Mucosa of stomach (tissue), 1 donor: ENCODE results near the gene DGKI.

Source experiments
- H3K27me3 ChIP-seq: one replicate; pipeline ENCODE4 v1.7.0; 2013; ENCODE audit warnings: mild to moderate bottlenecking, low read length; ENCODE audit not compliant: control insufficient read depth, insufficient read depth
- H3K36me3 ChIP-seq: one replicate; pipeline ENCODE4 v1.7.0; 2013; ENCODE audit warnings: low read length; ENCODE audit not compliant: control insufficient read depth, insufficient read depth
- H3K4me1 ChIP-seq: one replicate; pipeline ENCODE4 v1.7.0; 2013; ENCODE audit warnings: mild to moderate bottlenecking, low read length; ENCODE audit not compliant: control insufficient read depth, insufficient read depth
- H3K4me3 ChIP-seq: one replicate; pipeline ENCODE4 v1.7.0; 2013; ENCODE audit warnings: low read length
- H3K9ac ChIP-seq: one replicate; pipeline ENCODE4 v1.7.0; 2013; ENCODE audit warnings: mild to moderate bottlenecking, low read length, moderate library complexity
- H3K9me3 ChIP-seq: one replicate; pipeline ENCODE4 v1.7.0; 2013; ENCODE audit warnings: mild to moderate bottlenecking, low read length, moderate library complexity; ENCODE audit not compliant: control insufficient read depth
- donor health status: Pancreatic carcinoma.

Gene DGKI

DNA sequence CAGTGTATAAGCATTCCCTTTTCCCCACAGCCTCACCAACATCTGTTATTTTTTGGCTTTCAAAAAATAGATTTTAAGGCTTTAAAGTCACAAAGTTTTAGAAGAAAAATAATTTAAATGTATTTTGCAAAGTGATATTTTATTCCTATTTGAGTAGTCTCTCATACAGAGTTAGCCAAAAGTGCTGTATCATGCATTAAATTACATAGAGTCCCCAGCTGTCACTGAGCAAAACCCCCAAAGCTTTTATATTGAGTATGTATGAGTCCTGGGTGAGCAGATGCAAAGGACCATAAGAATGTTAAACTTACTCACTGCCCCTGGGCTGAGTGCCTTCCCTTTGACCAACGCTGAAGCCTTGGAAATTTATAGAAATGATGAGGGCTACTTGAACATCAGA lies 432.9 kb downstream of the DGKI start:
- Histone ChIP-seq H3K4me1 (no peaks in the 10 kb centered on the region), H3K9ac (no peak overlapping the region), H3K9me3 (no peaks in the 10 kb centered on the region), H3K27me3 (no peaks in the 10 kb centered on the region), H3K4me3 (no peak overlapping the region), H3K36me3 (no peaks in the 10 kb centered on the region)

DNA sequence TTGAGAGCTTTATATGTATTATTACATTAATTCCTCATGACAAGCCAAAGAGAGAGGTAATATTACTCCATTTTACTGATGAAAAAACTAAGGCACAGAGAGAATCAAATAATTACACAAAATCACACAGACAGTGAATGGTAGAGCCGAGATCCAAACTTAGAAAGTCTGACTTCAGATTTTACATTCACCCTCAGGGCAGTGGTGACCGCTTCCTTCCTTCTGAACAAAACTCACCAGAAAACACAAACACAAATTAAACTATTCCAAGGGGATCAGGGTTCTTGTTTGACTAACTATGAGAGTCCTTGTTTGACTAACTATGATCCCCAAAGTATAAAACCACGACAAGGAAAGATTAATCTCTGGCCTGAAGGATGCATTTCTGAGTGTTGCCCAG lies 435.3 kb downstream of the DGKI start:
- Histone ChIP-seq H3K9me3 (no peaks in the 10 kb centered on the region), H3K36me3 (no peaks in the 10 kb centered on the region), H3K9ac (no peak overlapping the region), H3K27me3 (no peaks in the 10 kb centered on the region), H3K4me3 (no peak overlapping the region), H3K4me1 (no peaks in the 10 kb centered on the region)

DNA sequence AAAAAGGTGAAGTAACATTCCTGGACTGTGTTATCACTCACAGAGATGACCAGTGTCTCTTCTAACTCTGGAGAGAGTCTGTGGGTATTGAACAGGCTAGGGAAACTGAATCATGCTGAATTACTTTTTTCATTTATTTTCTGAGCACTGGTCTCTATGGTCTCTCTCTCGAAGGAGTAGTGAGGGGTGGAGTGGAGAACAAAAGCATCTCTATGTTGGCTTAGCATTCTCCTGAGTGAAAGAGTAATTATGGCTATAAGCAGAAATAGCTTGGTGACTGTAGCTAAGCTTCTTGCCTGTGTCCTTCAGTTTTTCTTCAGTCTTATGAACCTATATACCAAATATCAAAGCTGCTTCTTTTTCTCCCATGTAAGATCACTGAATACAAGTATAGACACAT lies 438.6 kb downstream of the DGKI start:
- Histone ChIP-seq H3K9me3 (no peaks in the 10 kb centered on the region), H3K27me3 (no peaks in the 10 kb centered on the region), H3K4me1 (no peaks in the 10 kb centered on the region), H3K36me3 (no peaks in the 10 kb centered on the region), H3K9ac (no peak overlapping the region), H3K4me3 (no peak overlapping the region)

GRCh38 chr7:137407078-137407477 lies 439.7 kb downstream of the DGKI start:
- no peak overlapping the region for H3K9ac ChIP-seq
- H3K36me3 ChIP-seq: no peaks in the 10 kb centered on the region
- H3K9me3 ChIP-seq: no peaks in the 10 kb centered on the region
- H3K27me3 ChIP-seq: no peaks in the 10 kb centered on the region
- H3K4me3 ChIP-seq: no peak overlapping the region
- no peaks in the 10 kb centered on the region for H3K4me1 ChIP-seq

DNA sequence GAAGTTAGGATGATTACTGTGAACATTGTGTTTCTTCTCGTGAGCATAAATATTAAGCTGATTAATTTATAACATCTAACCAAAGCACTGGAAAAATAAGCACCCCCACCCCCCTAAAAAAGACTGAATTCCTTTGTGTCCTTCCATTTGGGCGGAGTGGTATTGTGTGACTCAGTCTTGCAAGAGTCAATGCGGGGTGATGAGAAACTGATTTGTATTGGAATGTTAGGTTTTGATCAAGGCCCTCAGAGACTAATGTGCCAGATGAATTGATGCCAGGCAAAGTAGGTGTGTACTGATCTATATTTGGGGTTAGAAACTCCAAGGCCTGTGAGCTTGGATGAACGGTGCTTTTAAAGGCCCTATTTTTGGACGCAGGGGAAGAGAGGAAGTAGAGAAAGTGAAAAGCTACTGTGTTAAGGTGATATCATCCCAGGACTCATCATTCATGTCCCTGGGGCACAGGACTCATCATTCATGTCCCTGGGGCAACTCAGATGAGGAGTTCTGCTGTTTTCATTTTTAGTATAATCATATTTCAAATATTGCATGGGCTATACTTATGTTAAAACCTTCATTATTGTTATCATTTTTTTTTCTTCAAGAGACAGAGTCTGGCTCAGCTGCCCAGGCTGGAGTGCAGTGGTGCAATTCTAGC lies 442.0 kb downstream of the DGKI start:
- Histone ChIP-seq H3K36me3 (no peaks in the 10 kb centered on the region), H3K9me3 (no peaks in the 10 kb centered on the region), H3K4me3 (no peak overlapping the region), H3K4me1 (no peaks in the 10 kb centered on the region), H3K27me3 (no peaks in the 10 kb centered on the region), H3K9ac (no peak overlapping the region)

GRCh38 chr7:137403353-137403695 lies 443.4 kb downstream of the DGKI start:
- Histone ChIP-seq H3K4me3 (no peak overlapping the region), H3K4me1 (no peaks in the 10 kb centered on the region), H3K36me3 (no peaks in the 10 kb centered on the region), H3K9ac (no peak overlapping the region), H3K9me3 (no peaks in the 10 kb centered on the region), H3K27me3 (no peaks in the 10 kb centered on the region)

- Histone ChIP-seq H3K4me1 (no peaks in the 10 kb centered on the region), H3K9me3 (no peaks in the 10 kb centered on the region), H3K4me3 (no peak overlapping the region), H3K27me3 (no peaks in the 10 kb centered on the region), H3K36me3 (no peaks in the 10 kb centered on the region), H3K9ac (no peak overlapping the region)
Observed at GRCh38 chr7:137402536-137403352, 444.0 kb downstream of the DGKI start.

DNA sequence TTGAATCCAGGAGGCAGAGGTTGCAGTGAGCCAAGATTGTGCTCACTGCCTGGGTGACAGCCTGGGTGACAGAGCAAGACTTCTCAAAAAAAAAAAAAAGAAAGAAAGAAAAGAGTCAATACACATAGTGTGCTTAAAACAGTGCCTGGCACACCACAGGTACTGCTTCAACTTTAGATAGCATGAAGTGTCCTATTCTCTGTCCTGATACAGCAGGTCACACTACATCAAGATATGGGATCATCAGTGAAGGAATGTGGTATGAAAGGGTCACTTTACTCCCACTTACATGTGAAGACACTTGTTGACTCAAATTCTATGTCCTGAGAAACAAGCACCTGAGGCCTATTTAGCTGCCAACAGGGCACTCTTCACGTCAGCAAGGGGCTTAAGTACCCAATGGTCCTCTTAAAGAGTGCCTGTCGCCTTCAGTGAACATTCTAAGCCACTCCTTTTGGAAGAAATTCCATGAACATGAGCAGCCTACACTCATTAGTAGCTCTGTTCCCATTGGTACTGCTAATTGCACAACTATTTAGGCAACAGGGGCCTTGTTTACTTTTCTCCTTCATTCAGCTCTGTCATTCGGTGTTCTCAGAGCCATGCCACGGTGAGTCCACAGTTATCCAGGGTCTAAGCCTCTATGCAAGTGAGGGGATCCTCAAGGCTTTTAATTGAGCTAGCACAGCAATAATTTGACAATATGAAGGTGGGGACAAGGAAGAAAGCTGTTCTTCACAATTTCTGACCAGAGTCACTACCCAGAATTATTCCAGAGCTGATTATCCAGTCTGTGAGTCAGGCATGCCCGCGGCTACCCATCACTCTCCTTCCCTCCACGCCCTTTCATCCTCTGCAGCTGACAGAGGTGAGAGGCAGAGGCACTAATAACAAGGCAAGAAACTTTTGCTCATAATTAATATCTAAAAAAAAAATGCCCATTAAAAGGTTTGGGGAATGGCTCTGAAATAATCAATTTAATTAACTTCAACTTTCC lies 446.6 kb downstream of the DGKI start:
- Histone ChIP-seq H3K27me3 (no peaks in the 10 kb centered on the region), H3K36me3 (no peaks in the 10 kb centered on the region), H3K4me1 (no peaks in the 10 kb centered on the region), H3K4me3 (no peak overlapping the region), H3K9me3 (no peaks in the 10 kb centered on the region), H3K9ac (no peak overlapping the region)

DNA sequence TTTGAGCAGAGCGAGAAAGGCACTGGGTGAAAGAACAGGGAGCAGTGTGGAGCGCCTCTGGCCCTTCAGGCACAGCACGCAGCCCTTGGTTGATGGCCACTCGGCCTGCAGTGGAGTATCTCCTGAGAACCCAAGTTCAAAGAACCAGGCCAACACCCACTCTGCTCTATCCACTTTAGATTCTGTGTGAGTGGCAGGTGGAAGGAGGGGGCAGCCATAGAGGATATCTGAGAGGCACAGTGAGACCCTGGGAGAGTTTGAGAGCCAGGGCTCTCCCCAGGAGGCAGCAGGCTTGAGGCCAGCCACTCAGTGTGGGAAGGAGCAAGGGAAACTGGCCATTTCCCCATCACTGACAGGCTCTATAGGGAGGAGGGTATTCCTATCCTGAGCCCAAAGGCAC lies 450.7 kb downstream of the DGKI start:
- H3K9me3 ChIP-seq: no peaks in the 10 kb centered on the region
- H3K4me1 ChIP-seq: no peaks in the 10 kb centered on the region
- H3K36me3 ChIP-seq: no peaks in the 10 kb centered on the region
- no peak overlapping the region for H3K9ac ChIP-seq
- H3K4me3 ChIP-seq: no peak overlapping the region
- H3K27me3 ChIP-seq: no peaks in the 10 kb centered on the region

GRCh38 chr7:137395420-137395819 lies 451.4 kb downstream of the DGKI start:
- no peaks in the 10 kb centered on the region for H3K36me3 ChIP-seq
- no peaks in the 10 kb centered on the region for H3K9me3 ChIP-seq
- H3K4me3 ChIP-seq: no peak overlapping the region
- no peaks in the 10 kb centered on the region for H3K4me1 ChIP-seq
- H3K9ac ChIP-seq: no peak overlapping the region
- H3K27me3 ChIP-seq: no peaks in the 10 kb centered on the region

DNA sequence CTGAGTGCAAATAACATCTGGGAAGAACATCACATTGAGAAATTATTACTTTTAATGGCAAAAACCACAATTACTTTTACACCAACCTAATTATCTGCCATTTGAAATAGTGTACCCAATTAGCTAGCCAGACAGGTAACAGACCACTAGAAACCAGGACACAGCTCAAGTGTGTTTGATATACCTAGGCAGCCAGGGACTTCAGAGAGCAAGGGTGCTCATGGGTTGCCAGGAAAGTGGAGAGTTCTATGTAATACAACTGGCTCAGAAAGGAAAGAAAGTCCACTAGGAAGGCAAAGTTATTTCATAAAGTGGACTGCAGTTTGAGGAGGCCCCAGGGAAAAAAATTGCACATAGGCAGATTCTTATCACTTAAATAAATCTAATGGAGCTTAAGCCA lies 453.2 kb downstream of the DGKI start:
- Histone ChIP-seq H3K36me3 (no peaks in the 10 kb centered on the region), H3K9ac (no peak overlapping the region), H3K4me3 (no peak overlapping the region), H3K4me1 (no peaks in the 10 kb centered on the region), H3K9me3 (no peaks in the 10 kb centered on the region), H3K27me3 (no peaks in the 10 kb centered on the region)

- H3K4me3 ChIP-seq: no peak overlapping the region
- H3K36me3 ChIP-seq: no peaks in the 10 kb centered on the region
- no peaks in the 10 kb centered on the region for H3K4me1 ChIP-seq
- no peak overlapping the region for H3K9ac ChIP-seq
- H3K9me3 ChIP-seq: no peaks in the 10 kb centered on the region
- H3K27me3 ChIP-seq: no peaks in the 10 kb centered on the region
Observed at GRCh38 chr7:137390076-137390475, 456.7 kb downstream of the DGKI start.
